Stimulated activated CD8-positive, alpha-beta memory T cell treated with anti-CD3 and anti-CD28 coated beads, Interleukin-7, amount 100 ng/mL, for 24 hours (primary cell): ENCODE measurements around the gene PLEKHB2.
A peak's percentile ranks its signal among the peaks of the same experiment; 100 is the strongest.
"Not testable (repeated sequence)": the region's sequence is repeated elsewhere in the genome, so short reads cannot be mapped to it uniquely, and the experiment has no call there.

Experiments used
- DNase-seq: peaks from one replicate; pipeline ENCODE4 v3.0.0-alpha.2; 2020; ENCODE audit warnings: low read depth

The PLEKHB2 gene

DNA sequence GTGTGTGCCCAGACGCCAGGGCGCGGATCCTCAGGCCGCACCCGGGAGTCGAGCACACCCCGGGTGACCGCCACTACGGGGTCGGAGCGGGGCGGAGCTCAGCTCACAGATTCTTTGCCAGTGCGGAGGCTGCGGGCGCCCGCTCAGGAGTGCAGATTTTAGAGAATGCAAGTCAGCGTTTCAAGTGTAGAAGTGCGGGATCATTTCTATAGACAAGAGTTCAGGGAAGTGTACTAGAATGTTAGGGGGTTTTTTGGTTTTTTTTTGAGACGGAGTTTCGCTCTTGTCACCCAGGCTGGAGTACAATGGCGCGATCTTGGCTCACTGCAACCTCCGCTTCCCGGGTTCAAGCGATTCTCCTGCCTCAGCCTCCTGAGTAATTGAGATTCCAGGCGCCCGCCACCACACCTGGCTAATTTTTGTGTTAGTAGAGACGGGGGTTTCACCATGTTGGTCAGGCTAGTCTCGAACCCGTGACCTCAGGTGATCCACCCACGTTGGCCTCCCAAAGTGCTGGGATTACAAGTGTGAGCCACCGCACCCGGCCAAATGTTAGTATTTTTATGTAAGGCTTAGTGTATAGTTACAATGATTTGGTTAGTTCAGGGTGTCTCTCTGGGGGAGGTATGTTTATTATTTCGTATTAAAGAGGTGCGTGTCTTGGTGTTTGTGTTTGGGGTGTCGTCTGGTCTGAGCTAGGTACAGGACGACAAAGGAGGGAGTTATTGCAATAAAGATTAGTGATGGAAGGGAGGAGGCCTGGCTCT is 11.3 kb upstream of the PLEKHB2 start:
- DNase-seq, result no peak

DNA sequence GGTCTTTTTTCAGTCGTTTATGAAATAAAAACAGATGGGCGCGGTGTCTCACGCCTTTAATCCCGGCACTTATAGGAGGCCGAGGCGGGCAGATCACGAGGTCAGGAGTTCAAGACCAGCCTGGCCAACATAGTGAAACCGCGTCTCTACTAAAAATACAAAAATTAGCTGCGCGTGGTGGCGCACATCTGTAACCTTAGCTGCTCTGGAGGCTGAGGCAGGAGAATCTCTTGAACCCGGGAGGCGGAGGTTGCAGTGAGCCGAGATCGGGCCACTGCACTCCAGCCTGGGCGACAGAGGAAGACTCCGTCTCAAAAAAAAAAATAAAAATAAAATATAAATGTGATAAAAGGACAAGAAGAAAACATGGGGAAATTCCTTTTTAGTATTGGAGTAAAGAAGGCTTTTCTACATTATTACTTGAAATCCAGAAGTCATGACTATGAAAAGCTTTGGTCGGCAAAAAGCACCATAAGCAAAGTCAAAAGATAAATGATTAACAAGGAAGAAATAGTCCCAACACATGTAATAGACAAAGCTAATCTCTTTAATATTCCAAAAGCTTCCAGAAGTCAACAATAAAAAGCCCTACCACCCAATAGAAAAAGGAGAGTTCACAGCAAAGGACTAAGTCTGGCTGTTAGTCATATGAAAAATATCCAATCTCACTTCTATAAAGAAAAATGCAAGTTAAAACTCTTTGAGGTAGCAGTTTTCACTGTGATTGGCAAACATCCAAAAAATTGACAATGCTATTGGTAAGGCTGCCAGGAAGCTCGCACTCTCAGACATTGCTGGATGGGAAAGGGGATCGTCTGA is 10.5 kb upstream of the PLEKHB2 start:
- DNase-seq, result no peak

DNA sequence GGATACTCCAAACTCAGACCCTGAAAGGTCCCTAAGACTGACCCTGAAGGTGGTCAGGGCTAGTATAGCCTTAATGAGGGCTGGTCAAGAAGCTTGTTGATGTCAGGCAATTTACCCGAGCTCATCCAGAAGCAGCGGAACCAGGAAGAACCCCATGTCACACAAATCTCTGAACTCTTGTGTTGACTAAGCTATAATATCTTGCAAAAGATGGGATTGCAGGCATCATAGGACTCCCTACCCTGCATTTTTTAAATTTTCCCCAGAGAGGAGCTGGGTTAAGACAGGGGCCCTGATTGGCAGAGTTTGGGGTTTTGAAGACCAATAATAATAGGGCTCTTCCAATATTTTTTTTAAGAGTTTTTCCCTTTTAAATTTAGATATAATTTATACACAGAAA is 2.0 kb upstream of the PLEKHB2 start:
- no peak for DNase-seq

DNA sequence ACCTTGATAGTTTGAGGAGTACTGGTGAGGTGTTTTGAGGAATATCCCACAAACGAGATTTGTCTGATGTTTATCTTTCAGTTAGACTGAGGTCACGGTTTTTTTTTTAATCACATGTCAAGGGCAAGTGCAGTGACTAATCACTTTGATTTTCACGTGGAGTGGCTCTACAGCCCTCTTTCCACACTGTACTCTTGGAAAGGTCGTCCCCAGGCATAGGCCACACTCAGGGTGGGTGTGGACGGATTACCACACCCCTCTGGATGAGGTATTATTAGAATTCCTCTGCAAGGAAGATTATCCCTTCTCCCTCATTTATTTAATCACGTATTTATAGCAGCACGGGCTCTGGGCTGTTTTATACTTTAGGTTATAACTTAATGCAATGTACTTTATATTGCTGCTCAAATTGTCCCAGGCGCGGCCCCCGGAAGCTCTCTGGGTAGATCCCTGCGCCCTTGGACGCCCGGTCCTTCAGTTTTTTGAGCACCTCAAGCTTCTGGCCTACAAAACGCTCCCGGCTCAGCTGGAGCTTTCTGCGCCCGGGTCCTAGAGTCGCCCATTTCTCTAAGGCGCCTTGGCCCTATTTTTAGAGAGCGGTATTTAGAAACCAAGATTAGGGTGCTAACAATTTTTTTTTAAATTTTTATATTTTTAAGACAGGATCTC is 515 bp upstream of the PLEKHB2 start:
- DNase-seq, result no peak

DNA sequence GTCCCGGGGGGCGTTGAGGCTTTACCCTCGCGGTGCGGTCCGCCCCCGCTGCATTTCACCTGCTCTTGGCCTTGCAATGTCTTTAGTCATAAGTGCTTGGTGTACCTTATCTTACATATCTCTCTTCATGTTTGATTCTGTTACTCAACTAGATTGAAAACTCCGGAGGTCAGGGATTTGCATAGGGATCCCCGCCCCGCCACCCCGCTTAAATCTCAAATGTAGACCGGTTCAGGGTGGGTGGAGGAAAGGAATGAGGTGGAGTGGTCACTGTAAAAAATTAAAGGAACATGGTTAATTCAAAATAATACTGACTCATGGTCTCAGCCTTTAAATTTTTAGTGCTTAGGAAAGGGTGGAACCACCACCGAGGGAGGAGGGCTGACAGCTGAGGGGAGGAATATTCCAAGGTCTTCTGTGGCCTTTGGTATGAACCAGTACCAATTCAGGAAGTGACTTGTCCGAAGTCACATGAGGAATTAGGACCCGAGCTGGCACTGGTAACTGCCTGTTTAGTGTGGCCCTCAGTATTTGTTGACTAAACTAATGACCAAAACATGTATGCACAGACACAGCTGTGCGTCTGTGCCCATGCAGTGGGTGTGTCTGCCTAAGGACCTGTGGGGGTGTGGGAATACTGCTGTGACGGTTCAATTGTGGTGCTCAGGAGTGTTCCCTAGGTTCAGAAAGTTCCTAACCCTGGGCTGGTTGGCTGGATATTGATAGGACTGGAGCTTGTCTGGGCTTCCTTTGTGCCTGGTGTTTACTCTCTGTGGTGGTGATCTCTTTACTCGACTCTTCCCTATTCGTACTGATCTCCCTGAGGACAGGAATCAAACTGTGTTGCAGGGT is 1.0 kb downstream of the PLEKHB2 start:
- peak; percentile 6 for DNase-seq

DNA sequence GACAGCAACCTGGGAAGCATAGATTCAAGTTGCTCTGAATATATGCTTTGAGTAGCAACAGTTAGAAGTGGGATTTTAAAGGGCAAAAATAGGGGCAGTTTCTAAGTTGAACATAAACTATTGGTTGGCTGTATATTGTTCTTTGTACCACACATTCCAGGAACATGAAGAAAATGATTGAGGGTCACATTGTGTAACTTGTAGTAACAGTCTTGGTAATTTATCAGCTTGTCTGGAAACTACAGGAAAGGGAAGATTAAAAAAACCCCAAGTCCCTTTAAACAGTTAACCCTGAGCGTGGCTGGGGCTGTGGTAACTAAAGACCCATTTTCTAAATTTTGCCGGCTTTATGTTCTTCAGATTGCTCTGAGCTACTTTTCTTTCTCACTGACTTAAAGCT is 7.4 kb downstream of the PLEKHB2 start:
- no peak for DNase-seq

DNA sequence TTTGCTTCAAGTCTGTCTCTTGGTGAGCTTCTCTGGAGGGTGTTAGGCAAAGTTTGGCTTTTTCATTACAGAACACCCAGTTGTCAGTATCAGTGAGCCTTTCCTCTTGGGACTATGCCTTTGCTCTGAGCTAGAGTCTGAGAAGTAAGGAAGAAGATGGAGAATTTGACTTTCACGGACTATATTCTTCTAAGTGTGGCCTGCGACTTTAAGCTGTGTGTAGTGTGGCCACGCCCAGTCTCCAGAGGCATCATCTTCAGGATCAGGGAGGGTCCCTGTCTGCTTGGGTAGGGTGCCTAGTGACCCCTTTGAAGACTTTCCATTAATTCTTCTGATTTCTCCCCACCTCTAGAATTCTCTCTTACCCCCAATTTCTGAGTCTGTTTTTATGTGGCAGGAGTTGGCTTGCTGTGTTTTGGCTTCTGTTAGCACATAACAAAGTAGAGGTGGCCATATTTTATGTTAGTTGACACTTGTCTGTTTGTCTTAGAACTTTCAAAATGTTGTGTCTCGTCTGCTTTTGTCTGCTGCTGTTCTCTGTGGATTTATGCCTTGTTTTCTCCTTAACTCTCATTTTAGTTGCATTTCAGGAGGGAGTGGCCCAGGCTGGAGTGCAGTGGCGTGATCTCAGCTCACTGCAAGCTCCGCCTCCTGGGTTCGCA is 8.6 kb downstream of the PLEKHB2 start:
- DNase-seq, result no peak

DNA sequence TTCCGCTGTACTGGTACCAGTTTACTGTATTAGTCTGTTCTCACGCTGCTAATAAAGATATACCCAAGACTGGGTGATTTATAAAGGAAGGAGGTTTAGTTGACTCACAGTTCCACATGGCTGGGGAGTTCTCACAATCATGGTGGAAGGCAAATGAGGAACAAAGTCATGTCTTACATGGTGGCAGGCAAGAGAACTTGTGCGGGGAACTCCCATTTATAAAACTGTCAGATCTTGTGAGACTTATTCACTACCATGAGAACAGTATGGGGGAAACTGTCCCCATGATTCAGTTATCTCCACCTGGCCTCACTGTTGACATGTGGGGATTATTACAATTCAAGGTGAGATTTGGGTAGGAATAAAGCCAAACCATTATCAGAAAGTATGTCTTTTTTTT is 9.8 kb downstream of the PLEKHB2 start:
- DNase-seq, result not testable (repeated sequence)

DNA sequence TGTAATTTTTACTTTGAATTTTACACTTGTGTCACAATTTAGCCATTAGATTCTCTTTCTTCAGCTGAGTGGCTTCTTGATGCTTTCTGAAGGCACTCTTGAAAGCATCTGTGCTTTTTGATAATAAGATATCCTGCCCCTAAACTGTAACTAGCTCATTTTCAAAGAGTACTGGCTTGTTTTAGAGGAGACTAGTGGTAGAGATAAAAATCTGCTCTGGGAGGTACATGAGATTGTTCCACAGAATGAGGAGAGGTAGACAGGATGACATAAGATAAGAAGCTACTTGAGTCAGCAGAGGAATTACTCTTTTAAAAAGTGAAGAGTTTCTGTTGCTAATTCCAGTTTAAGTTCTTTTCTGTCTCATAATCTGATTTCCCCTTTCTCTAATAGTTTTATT is 10.6 kb downstream of the PLEKHB2 start:
- no peak for DNase-seq

DNA sequence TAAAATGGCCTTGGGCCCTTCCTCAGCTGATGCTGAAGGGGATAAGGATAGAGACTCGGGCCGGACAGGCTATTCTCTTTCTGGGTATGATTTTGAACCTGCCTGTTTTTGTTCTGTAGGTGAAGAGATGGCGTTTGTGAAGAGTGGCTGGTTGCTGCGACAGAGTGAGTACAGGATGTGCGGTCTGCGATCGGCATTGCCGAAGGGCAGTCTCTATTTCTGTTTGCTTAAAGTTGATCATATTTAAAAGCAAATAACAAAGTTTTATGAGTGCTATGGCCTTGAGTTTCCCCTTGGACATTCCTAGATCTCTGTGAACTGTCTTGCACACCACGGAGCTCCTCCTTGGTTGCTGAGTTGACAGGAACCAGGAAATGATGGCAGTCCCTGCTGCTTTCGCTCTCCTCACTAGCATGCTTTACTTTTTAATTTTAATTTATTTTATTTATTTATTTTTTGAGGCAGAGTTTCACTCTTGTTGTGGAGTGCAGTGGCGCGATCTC is 15.7 kb downstream of the PLEKHB2 start:
- DNase-seq, result no peak

DNA sequence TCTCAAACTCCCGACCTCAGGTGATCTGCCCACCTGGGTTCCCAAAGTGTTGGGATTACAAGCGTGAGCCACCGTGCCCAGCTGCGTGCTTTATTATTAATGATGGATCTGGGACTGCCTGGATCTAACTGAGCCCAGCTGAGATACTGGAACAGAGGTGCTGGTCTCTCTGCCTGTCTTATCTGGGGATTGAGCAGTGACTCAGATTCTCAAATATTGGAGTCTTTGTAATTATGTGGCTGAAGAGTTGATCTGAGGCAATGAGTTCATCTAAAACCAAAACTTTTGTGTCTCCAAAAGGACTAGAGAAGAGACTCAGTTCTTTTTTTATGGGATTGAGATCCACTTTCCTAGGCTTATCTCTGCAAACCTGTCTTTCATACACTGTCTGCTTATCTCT is 16.3 kb downstream of the PLEKHB2 start:
- no peak for DNase-seq

DNA sequence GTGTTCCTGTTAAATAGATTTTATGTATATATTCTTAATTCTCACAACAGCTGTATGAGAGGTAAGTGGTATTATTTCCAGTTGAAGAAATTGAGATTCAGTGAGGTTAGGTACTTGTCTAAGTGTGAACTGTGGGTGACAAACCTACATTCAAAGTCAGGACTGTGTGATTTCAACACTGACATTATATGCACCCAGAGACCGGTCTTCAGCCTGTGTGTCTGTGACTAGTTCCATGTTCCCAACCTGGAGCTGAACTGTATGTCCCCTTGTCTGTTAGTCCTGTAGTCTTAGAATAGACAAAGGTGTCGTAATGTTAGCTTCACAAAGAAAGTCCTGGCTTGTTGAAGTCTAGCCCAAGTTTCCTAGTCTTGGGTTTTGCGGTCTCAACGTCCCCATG is 17.4 kb downstream of the PLEKHB2 start:
- DNase-seq, result no peak

DNA sequence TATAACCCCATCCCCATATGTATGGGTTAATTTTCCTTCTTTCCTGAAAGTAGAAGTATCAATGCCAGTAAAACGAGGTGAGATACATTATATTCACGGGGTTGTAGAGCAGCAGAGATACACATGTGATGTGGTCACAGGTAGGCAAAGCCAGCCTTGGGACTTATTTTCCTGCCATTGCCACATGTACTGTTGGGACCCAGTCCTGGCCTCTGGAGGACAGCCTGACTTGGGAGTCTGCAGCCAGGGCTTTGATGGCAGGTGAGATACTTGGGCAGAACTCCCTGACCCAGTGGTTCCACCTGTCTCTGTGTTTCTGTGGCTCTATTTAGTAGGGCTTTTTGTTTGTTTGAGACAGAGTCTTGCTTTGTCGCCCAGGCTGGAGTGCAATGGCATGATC is 18.1 kb downstream of the PLEKHB2 start:
- DNase-seq, result no peak

DNA sequence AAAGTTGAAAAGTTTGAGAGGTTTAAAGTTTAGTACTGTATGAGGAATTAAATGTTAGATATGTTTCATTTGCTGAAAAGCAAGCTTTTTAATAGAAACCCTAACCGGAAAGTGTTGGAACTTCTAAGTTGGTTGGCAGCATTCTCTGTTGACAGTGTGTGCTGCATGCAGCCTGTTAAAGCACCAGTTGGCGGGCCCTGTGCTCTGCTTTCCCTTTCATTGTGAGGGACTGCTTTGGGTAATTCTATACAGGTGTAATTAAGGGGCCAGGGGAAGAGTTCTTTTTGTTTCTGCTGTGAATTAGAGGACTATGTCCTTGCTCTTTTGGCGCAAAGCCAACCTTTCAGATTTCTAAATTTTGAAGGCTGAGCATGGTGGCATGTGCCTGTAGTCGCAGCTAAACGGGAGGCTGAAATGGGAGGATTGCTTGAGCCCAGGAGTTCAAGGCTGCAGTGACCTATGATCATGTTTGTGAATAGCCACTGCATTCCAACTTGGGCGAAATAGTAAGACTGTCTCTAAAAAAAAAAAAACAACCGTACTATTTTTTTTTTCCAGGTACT is 20.1 kb downstream of the PLEKHB2 start:
- DNase-seq, result no peak

DNA sequence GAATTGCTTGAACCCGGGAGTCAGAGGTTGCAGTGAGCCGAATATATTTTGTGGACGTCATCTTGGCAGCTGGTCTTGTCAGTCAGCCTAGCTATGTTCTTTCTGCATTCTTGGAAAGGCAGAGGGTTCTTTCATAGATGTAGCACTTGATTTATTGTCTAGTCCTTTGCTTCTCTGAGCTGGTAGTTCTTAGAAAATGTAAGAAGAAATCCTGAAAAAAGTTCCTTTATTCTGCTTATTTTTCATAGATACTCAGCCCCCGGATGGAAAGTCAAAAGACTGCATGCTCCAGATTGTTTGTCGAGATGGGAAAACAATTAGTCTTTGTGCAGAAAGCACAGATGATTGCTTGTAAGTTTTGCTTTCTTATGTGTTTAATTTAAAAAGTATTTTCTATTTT is 21.3 kb downstream of the PLEKHB2 start:
- DNase-seq, result no peak

DNA sequence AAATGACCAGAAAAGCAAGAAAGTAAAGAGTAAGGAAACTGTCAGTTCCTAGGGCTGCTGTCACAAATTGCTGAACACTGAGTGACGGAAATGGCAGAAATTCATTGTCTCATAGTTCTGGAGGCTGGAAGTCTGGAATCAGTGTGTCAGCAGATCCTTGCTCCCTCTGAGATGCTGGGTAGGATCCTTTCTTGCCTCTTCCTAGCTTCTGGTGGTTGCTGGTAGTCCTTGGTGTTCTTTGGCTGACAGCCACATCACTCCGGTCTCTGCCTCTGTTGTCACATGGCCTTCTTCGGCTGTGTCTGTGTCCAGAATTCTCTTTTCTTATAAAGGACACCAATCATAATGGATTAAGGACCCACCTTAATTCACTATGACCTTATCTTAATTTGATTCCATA is 21.9 kb downstream of the PLEKHB2 start:
- DNase-seq, result no peak

DNA sequence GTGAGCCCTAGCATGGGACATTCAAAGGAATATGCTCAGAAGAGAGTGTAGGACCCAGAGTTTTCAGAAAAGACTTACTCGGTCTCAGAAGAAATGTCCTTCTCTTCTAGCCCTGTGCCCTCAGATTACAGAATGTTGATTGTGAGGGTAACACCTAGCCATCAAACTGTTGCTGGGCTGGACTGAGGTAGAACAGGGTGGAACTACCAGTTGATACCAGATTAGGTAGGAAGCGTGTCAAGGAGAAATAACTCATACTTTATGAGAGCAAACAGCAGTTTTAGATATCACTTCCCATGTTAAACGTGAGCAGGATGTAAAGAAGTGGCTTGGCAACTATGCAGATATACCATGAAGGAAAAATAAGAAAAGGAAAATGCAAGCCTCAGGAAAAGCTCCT is 22.8 kb downstream of the PLEKHB2 start:
- DNase-seq, result no peak

DNA sequence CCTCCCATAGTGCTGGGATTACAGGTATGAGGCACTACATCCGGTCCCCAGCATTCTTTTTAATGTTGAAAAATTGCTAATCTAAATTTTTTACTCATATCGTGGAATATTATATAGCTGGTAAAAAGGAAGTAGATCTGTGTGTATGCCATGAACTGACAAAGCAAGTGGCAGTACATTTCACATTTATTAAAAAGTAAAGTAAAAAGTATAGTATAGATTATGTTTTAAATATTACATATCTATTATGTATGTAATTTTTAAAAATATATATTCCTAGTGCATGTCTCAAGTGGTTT is 25.1 kb downstream of the PLEKHB2 start:
- DNase-seq, result no peak

DNA sequence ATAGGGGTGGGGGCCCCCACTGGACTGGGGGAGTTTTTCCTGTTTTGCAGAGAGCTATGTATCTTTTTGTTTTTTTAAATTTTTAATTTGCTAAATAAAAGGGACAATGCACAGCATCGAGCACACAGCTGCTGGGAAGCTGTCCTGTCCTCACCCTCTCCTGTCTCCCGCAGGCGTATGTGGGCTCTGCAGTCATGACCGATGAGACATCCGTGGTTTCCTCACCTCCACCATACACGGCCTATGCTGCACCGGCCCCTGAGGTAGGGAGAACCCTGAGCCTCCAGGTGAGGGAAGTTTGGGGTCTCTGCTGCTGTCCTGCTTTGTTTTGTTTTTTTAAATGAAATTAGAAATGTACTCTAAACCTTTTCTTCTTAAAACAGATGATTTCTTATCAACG is 27.6 kb downstream of the PLEKHB2 start:
- no peak for DNase-seq

DNA sequence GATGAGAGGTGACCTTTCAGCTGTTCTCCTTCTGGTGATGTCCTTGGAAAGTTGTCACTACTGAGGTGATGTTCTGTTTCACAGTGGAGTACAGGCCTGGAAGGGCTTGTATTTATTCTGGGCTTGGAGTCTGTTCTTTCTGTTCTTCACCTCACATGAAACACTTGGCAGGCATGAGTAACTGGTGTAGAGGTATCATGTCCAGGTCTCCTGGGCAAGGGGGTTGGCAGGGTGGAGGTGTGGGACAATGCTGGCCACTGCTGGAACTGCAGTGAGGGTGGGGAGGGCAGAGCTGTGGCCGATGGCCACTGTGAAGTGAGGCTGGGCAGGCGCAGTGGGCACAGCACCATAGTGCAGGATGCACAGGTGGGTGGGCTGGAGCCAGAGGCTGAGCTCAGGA is 35.4 kb downstream of the PLEKHB2 start:
- no peak for DNase-seq

DNA sequence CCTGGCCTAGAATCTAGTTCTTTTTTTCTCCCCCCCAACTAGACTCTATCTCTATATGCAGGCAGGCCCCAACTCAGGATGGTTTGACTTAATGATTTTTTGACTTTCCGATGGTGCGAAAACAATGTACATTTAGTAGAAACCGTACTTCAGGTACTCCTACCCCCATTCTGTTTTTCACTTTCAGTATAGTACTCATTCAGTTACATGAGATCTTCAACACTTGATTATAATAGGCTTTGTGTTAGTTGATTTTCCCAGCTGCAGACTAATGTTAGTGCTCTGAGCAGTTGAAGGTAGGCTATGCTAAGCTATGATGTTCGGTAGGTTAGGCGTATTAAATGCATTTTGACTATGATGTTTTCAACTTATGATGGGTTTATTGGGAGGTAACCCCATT is 37.7 kb downstream of the PLEKHB2 start:
- no peak for DNase-seq
